ENCODE measurements around the gene NHERF2.

Gene NHERF2

GRCh38 chr16:2058872-2059271 is 32.2 kb downstream of the NHERF2 start:
- H3K9me3 ChIP-seq (ENCODE audit: insufficient read depth, low read length), result no peaks in the 10 kb centered on the region
- H3K36me3 ChIP-seq (ENCODE audit: low read length), result no peaks in the 10 kb centered on the region
- H4K20me1 ChIP-seq (ENCODE audit: low read depth, low read length), result no peaks in the 10 kb centered on the region

GRCh38 chr16:2060346-2060745 is 33.6 kb downstream of the NHERF2 start:
- Histone ChIP-seq H3K79me2 (ENCODE audit: insufficient read depth, low read length) (no peaks in the 10 kb centered on the region), H2AFZ (ENCODE audit: low read depth, low read length, severe bottlenecking) (no peak overlapping the region), H3K36me3 (ENCODE audit: low read length) (no peaks in the 10 kb centered on the region), H3K4me3 (ENCODE audit: insufficient read depth, low read length, poor library complexity, severe bottlenecking) (no peak overlapping the region), H3F3A (ENCODE audit: insufficient read depth) (no peaks in the 10 kb centered on the region), H3K4me2 (ENCODE audit: low read depth, low read length, poor library complexity, severe bottlenecking) (no peak overlapping the region), H3K9ac (ENCODE audit: low read length) (no peak overlapping the region), H3K9me2 (replicated peaks; ENCODE audit: insufficient read depth, low read length) (no peaks in the 10 kb centered on the region), H3K27me3 (ENCODE audit: low read length) (no peaks in the 10 kb centered on the region), H3K27ac (ENCODE audit: low read depth, low read length) (no peak overlapping the region), H4K20me1 (ENCODE audit: low read depth, low read length) (no peaks in the 10 kb centered on the region), H3K9me3 (ENCODE audit: insufficient read depth, low read length) (no peaks in the 10 kb centered on the region)
- TF ChIP-seq EZH2phosphoT487 (conservative IDR thresholded peaks at IDR 0.05; ENCODE audit: low read length) (no peak), CTCF (IDR thresholded peaks at IDR 0.05; ENCODE audit: insufficient read depth, low read length, poor library complexity, severe bottlenecking) (no peak)

More at GRCh38 chr16:2058872-2059271, 32.2 kb downstream of the NHERF2 start:
- Histone ChIP-seq H3K79me2 (ENCODE audit: insufficient read depth, low read length) (no peaks in the 10 kb centered on the region), H3K4me3 (ENCODE audit: insufficient read depth, low read length, poor library complexity, severe bottlenecking) (no peak overlapping the region), H3K27ac (ENCODE audit: low read depth, low read length) (no peak overlapping the region), H3K27me3 (ENCODE audit: low read length) (no peaks in the 10 kb centered on the region), H2AFZ (ENCODE audit: low read depth, low read length, severe bottlenecking) (no peak overlapping the region), H3F3A (ENCODE audit: insufficient read depth) (no peaks in the 10 kb centered on the region), H3K4me2 (ENCODE audit: low read depth, low read length, poor library complexity, severe bottlenecking) (no peak overlapping the region), H3K9me2 (replicated peaks; ENCODE audit: insufficient read depth, low read length) (no peaks in the 10 kb centered on the region), H3K9ac (ENCODE audit: low read length) (no peak overlapping the region)
- TF ChIP-seq CTCF (IDR thresholded peaks at IDR 0.05; ENCODE audit: insufficient read depth, low read length, poor library complexity, severe bottlenecking) (no peak), EZH2phosphoT487 (conservative IDR thresholded peaks at IDR 0.05; ENCODE audit: low read length) (no peak)

- no peaks in the 10 kb centered on the region for H3K36me3 ChIP-seq (ENCODE audit: low read length)
These were observed 34.3 kb downstream of the NHERF2 start for GRCh38 chr16:2061023-2061422.

More at GRCh38 chr16:2061023-2061422, 34.3 kb downstream of the NHERF2 start:
- Histone ChIP-seq H3F3A (ENCODE audit: insufficient read depth) (no peaks in the 10 kb centered on the region), H3K9me2 (replicated peaks; ENCODE audit: insufficient read depth, low read length) (no peaks in the 10 kb centered on the region), H3K4me2 (ENCODE audit: low read depth, low read length, poor library complexity, severe bottlenecking) (no peak overlapping the region), H2AFZ (ENCODE audit: low read depth, low read length, severe bottlenecking) (no peak overlapping the region), H3K27me3 (ENCODE audit: low read length) (no peaks in the 10 kb centered on the region), H3K27ac (ENCODE audit: low read depth, low read length) (no peak overlapping the region), H3K4me3 (ENCODE audit: insufficient read depth, low read length, poor library complexity, severe bottlenecking) (no peak overlapping the region), H4K20me1 (ENCODE audit: low read depth, low read length) (no peaks in the 10 kb centered on the region), H3K9ac (ENCODE audit: low read length) (no peak overlapping the region), H3K79me2 (ENCODE audit: insufficient read depth, low read length) (no peaks in the 10 kb centered on the region), H3K9me3 (ENCODE audit: insufficient read depth, low read length) (no peaks in the 10 kb centered on the region)
- TF ChIP-seq CTCF (IDR thresholded peaks at IDR 0.05; ENCODE audit: insufficient read depth, low read length, poor library complexity, severe bottlenecking) (no peak), EZH2phosphoT487 (conservative IDR thresholded peaks at IDR 0.05; ENCODE audit: low read length) (no peak)
